Measurements from ENCODE around the gene DAB2IP.

DAB2IP gene

DNA sequence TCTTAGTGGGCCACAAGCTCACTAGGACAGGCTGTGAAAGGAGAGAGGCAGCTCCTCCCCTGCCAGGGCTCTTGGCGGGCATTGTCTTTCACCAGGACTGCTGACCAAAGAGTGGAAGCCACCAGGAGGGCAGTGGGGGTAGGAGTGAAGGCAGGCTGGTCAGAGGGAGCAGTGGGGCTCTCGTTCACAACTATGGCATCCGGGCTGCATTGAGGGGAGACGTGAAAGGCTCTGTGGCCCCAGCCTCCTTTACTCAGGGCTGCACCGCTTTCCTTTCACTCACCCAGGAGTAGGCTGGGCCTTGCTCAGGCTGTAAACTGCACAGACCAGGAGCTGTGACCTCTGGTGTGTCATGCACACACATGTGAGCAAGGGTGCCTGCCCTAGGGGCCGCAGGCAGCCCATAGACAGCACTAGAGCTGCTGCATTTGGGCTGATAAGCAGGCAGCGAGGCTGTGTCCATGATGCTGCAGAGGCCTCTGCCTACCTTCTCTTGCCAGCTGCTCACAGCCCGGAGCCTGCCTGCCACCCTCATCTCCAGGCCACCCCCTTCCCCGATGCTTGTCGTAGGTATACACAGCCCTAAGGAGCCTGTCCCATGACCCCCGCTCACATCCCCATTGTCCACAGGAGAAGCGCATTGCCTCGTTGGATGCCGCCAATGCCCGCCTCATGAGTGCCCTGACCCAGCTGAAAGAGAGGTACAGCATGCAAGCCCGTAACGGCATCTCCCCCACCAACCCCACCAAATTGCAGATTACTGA, 130.4 kb downstream of the DAB2IP start:
- TF ChIP-seq, protein P1, sequence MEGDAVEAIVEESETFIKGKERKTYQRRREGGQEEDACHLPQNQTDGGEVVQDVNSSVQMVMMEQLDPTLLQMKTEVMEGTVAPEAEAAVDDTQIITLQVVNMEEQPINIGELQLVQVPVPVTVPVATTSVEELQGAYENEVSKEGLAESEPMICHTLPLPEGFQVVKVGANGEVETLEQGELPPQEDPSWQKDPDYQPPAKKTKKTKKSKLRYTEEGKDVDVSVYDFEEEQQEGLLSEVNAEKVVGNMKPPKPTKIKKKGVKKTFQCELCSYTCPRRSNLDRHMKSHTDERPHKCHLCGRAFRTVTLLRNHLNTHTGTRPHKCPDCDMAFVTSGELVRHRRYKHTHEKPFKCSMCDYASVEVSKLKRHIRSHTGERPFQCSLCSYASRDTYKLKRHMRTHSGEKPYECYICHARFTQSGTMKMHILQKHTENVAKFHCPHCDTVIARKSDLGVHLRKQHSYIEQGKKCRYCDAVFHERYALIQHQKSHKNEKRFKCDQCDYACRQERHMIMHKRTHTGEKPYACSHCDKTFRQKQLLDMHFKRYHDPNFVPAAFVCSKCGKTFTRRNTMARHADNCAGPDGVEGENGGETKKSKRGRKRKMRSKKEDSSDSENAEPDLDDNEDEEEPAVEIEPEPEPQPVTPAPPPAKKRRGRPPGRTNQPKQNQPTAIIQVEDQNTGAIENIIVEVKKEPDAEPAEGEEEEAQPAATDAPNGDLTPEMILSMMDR (IDR thresholded peaks at IDR 0.05; ENCODE audit: low read depth, low read length), result no peak
- no peak overlapping the region for H3K4me3 ChIP-seq (ENCODE audit: low read depth, low read length)

DNA sequence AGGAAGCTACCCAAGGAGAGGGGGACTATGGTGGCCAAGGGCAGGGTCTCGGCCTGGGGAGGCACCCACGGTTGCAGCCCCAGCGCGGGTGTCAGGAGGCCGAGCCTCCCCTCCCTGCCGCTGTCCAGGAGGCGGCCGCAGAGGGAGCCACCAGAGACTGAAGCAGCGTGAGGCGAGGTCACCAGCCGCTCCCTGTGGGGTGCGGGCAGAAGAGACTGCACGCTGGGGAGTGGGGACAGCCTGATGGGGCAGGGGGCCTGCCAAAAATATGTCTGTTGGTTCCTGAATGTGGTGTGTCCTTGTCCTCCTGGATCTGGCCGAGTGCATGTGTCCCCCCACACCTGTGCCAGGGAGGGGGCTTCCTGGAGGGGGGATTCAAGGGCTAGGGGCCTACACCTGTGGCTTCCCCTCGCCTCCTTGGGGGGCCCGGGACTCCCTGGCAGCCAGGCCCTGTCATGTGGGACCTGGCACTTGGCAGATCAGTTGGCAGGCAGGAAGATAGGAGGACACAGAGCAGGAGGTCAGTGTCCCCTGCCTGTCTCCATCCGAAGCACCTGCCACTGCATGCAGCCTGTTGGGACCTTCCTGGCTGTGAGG, 131.2 kb downstream of the DAB2IP start:
- H3K4me3 ChIP-seq (ENCODE audit: low read depth, low read length), result no peak overlapping the region
- TF ChIP-seq, protein P1 (IDR thresholded peaks at IDR 0.05; ENCODE audit: low read depth, low read length), result no peak

DNA sequence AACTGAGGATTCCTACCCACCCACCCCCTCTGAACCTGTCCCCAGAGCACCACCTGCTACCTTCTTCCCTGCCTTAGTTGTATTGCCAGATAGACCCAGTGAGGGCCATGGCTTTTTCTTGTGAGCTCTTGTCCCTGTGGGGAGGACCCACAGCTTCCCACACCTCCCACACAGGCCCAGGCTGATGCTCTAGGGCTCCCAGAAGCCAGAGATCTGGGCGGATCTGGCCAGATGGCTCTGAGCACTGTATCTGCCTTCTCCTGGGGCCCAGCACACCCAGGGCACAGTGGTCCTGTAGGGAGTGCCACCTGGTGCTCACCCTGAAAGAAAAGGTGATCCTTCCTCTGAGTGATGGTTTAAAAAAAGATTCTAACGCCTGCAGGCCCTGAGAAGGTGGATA, 131.7 kb downstream of the DAB2IP start:
- no peak overlapping the region for H3K4me3 ChIP-seq (ENCODE audit: low read depth, low read length)
- TF ChIP-seq, protein P1 (IDR thresholded peaks at IDR 0.05; ENCODE audit: low read depth, low read length), result no peak

DNA sequence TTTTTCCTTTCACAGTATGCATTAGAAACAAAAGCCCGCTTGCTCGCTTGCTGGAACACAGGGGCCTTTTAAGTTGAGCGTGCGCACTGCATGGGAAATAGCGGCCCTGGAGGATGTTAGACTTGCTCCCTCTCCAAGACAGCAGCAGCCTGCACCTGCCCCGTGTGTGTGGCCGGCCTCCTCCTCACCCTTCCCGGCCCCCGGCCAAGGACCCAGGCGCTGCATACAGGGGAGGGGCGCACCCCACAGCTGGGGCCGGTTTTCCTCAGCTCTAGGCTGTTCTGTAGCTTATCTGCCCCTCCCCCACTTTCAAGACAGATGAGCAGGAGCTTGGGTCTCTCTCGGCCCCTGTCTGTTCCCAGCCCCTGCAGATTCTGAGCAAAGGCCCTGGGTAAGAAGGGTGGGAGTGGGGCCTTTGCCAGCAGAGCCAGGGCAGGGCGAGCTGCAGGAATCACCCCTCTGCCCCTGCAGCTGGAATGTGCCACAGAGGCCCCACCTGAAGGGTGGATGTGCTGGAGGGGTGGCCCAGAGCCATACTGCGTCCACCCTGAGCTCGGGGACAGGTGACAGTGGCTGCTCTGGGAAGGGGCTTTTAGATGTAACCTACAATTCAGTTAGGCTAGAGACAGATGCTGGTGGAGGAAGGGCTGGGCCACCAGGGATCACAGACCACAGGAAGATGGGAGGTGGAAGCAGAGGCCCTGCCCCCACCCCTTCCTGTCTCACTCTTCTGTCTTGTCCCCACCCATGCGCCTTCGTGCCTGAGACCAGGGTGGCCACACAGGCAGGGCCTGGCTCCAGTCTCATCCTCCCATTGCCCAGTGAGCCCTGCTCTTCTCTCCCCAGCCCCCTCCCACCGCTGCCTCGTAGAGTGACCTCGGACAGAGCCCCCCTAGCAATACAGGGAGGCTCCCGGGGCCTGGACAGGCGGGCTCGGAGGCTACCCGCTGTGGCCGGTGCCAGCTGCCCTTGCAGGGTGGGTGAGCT, 132.4 kb downstream of the DAB2IP start:
- TF ChIP-seq, protein P1 (IDR thresholded peaks at IDR 0.05; ENCODE audit: low read depth, low read length), result no peak

DNA sequence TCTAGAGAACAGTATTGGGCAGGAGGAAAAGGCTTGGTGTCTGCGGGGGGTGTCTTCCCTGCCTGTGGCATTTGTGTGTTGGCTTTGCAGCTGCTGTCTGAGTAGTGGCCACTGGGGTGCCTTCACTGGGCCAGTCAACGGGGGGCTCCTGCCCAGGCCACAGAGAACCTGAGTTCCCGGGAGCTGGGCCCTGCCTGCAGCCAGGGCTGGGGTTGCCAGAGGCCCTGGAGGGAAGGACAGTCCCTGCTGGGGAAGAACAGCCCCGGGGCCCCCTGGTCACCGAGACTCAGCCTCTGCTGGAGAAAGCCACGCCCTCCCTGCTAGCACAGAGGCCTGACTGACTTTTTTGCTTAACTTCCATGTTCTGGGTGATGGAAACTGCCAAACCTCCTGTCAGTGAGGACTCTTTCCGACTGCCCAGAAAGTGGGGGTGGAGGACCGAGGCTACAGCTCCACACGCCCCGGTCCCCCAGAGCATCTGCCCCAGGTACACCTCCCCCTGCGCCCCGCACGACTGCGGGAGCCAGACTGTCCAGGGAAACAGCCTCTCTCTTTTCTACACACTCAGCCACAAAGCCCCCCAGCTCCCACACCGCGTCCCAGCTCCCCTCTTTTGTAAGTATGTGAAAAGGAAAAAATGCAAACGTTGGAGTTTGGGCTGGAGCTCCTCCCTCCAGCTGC, 133.4 kb downstream of the DAB2IP start:
- no peak overlapping the region for H3K4me3 ChIP-seq (ENCODE audit: low read depth, low read length)
- TF ChIP-seq, protein P1 (IDR thresholded peaks at IDR 0.05; ENCODE audit: low read depth, low read length), result no peak

More for the DNA sequence above, 132.4 kb downstream of the DAB2IP start:
- H3K4me3 ChIP-seq (ENCODE audit: low read depth, low read length), result no peak overlapping the region

DNA sequence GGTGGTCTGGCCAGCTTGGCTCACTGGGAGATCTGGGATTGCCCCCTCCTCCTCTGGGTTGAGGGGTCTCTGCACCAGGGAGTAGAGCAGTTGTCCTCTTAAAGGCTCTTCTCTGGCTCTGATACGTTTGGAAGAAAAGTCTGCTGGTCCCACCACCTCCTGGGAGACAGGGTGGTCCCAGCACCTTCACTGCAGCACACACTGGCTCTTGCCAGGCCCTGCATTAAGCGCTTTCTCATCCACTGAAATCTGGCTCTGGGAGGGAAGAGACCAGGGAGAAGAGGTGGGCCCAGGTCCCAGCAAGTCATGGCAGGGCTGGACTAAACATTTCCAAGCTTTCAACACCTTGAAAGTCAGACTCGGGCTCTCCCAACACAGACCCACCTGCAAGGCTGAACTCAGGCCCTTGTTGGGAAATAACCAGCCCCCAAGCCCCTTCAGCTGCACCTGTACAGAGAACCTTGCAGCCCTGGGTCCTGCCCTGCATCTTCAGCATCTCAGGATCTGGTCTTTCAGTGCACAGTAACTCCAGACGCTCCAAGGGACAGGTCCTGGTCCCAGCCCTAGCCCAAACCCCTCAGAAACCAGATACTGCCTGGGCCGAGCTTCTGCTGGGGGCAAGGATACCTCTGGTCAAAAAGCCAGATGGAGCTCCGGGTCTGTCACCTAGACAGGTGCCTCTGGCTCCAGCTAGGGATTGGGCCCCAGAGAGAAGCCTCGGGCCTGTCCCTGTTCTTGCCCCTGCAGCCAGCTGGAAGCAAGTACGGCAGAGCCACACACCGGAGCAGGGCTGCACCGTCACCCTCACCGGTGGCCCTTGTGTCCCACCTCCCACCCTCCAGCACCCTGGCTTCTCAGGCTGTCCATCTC, 134.5 kb downstream of the DAB2IP start:
- no peak overlapping the region for H3K4me3 ChIP-seq (ENCODE audit: low read depth, low read length)
- TF ChIP-seq, protein P1 (IDR thresholded peaks at IDR 0.05; ENCODE audit: low read depth, low read length), result no peak

Data from WI38 (cell line).